ENCODE data around the gene ZNF580.

DNA sequence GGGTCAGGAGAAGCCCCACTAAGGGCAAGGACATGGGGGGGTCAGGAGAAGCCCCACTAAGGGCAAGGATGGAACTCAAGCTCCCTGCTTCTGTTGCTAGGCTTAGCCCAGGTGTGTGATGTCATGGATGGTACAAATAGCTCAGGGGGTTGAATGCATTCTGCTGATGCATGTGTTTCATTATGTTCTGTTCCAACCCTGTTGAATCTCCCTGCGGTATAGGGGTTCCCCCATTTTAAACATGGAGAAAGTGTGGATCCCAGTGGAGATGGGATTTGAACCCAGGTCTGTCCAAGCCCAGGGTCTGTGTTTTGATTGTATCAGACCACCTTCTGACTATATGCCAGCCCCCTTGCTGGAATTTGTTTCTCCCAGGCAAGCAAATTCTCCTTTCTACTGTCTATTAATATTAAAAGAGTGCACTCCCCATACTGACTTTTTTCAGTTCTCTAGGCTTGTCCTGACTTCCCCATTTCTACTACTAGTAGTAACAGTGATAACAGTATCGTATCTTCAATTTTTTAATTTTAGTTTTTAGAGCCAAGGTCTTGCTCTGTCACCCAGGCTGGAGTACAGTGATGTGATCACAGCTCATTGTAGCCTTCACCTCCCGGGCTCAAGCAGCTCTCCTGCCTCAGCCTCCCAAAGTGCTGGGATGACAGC is 28.7 kb upstream of the ZNF580 start:
- TF ChIP-seq GATA3 (IDR thresholded peaks at IDR 0.05; ENCODE audit: low read depth, low read length) (no peak), GATA2 (IDR thresholded peaks at IDR 0.05; ENCODE audit: low read depth, low read length) (no peak)
